HFFc6 (cell line): ENCODE data around the gene KLHL29. TPM values are rescaled to one million over a fixed set of nuclear protein-coding genes. Genes with fewer than 3 reads are reported as not detected.

Experiments
- DNase-seq: peaks from one replicate; pipeline ENCODE4 v3.0.0-alpha.2; 2018
- H3K27ac Mint-ChIP-seq: 2 replicates; pipeline ENCODE4 v1.8.0; 2020; ENCODE audit warnings: mild to moderate bottlenecking, mixed read lengths
- H3K27me3 Mint-ChIP-seq: 2 replicates; pipeline ENCODE4 v1.8.0; 2021; ENCODE audit warnings: mild to moderate bottlenecking, moderate library complexity, mixed read lengths; ENCODE audit not compliant: insufficient read depth
- H3K36me3 Mint-ChIP-seq: 2 replicates; pipeline ENCODE4 v1.8.0; 2021; ENCODE audit warnings: low read depth, mixed read lengths
- H3K4me1 Mint-ChIP-seq: 2 replicates; pipeline ENCODE4 v1.8.0; 2020; ENCODE audit warnings: low read depth, mixed read lengths
- H3K4me3 Mint-ChIP-seq: 2 replicates; pipeline ENCODE4 v1.8.0; 2020; ENCODE audit warnings: mild to moderate bottlenecking, moderate library complexity, mixed read lengths
- H3K9me3 Mint-ChIP-seq: 2 replicates; pipeline ENCODE4 v1.8.0; 2020; ENCODE audit warnings: mild to moderate bottlenecking, mixed read lengths
- CTCF ChIP-seq: fragments of 200-600 bp; sonication (generic); IDR thresholded peaks from 2 replicates; pipeline ENCODE4 v1.5.0; 2021; ENCODE audit warnings: antibody characterized with exemption, mild to moderate bottlenecking
- total RNA-seq, 6 experiments: library from RNA; stranded (reverse); fragmentation: NEBNext Ultra II Directional; extraction: Animal tissue kit (Norgen Biotek cat#: 25700); gene quantifications; 2 replicates in 1 of 6; 3 replicates in 5 of 6; pipeline ENCODE4 v1.2.3, GENCODE V29; 2021

KLHL29 gene
- total RNA-seq, 6 experiments from 2014 or later: 7.4 to 9.7 (median 8.6) TPM

DNA sequence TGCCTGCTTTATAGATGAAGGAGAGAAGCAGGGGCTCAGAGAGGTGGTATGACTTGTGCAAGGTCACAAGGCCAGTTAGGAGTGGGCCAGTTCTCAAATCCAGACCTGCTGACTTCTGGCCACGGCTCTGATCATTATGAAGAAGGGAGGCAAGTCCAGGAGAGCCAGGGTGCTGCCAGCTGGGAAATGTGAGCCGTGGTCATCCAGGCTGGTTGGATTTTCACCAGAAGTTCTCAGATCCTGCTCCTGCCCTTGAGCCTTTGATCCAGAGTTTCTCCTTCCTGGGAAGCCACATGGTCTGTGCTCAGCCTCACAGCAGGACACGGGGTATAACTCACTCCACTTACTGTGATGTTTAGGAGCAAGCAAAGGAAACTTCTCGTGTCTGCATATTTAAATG is 239.9 kb downstream of the KLHL29 start:
- no peak for TF ChIP-seq CTCF
- peaks cover 5% of the 10 kb centered on the region; the same call in 1 of the 2 replicates for H3K27me3 Mint-ChIP-seq

GRCh38 chr2:23625726-23626125 is 240.7 kb downstream of the KLHL29 start:
- Mint-ChIP-seq H3K4me3 (no peak overlapping the region), H3K27me3 (peaks cover 5% of the 10 kb centered on the region; the same call in 1 of the 2 replicates), H3K9me3 (peaks cover 12% of the 10 kb centered on the region), H3K36me3 (peaks cover 15% of the 10 kb centered on the region), H3K27ac (no peak overlapping the region), H3K4me1 (peaks cover 15% of the 10 kb centered on the region)
- TF ChIP-seq CTCF: no peak
- no peak for DNase-seq

More for the DNA sequence above, 239.9 kb downstream of the KLHL29 start:
- peaks cover 12% of the 10 kb centered on the region for H3K9me3 Mint-ChIP-seq
- H3K4me3 Mint-ChIP-seq: no peak overlapping the region
- H3K36me3 Mint-ChIP-seq: peaks cover 15% of the 10 kb centered on the region
- DNase-seq: no peak
- H3K4me1 Mint-ChIP-seq: peaks cover 15% of the 10 kb centered on the region
- H3K27ac Mint-ChIP-seq: no peak overlapping the region

GRCh38 chr2:23626701-23627230 is 241.8 kb downstream of the KLHL29 start:
- peaks cover 15% of the 10 kb centered on the region for H3K36me3 Mint-ChIP-seq
- H3K4me1 Mint-ChIP-seq: peaks cover 15% of the 10 kb centered on the region
- H3K27ac Mint-ChIP-seq: no peak overlapping the region
- H3K9me3 Mint-ChIP-seq: peaks cover 12% of the 10 kb centered on the region
- DNase-seq: no peak
- no peak for TF ChIP-seq CTCF
- peaks cover 5% of the 10 kb centered on the region; the same call in 1 of the 2 replicates for H3K27me3 Mint-ChIP-seq
- no peak overlapping the region for H3K4me3 Mint-ChIP-seq

DNA sequence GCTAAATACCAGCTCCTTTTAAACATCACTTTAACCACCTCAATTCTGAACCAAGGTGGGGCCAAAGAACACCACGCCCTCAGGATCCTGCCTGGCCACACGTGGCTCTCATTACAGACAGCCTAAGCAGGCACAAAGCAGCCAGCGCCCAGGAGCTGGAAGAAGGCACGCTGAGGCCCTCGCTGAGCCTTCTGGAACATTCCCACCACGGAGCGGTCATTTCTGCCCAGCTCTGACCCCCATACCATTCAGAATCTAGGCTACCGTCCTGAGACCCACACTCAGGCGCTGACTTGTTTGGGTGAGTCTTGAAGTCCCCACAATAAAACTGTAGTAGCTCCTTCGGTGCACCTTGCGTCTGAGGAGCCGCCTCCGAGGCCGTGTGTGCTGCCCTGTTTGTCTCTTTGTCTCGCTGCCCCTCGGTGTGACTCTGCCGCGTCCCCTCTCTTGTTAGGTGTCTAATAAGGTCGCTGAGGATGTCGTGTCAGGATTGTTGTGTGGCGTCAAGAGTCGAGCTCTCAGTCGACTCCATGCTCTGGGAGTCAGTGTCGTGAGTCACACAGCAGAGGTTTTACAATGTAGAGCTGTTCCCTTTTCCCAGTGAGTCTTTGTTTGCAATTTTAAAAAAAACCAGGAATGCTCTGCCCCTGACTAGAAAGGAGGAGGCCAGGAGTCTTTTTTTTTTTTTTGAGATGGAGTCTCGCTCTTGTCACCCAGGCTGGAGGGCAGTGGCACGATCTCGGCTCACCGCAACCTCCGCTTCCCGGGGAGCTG is 242.4 kb downstream of the KLHL29 start:
- Mint-ChIP-seq H3K4me1 (peaks cover 15% of the 10 kb centered on the region), H3K36me3 (peaks cover 15% of the 10 kb centered on the region), H3K4me3 (no peak overlapping the region), H3K27ac (no peak overlapping the region), H3K27me3 (peaks cover 5% of the 10 kb centered on the region; the same call in 1 of the 2 replicates), H3K9me3 (peaks cover 12% of the 10 kb centered on the region)
- no peak for DNase-seq
- no peak for TF ChIP-seq CTCF

DNA sequence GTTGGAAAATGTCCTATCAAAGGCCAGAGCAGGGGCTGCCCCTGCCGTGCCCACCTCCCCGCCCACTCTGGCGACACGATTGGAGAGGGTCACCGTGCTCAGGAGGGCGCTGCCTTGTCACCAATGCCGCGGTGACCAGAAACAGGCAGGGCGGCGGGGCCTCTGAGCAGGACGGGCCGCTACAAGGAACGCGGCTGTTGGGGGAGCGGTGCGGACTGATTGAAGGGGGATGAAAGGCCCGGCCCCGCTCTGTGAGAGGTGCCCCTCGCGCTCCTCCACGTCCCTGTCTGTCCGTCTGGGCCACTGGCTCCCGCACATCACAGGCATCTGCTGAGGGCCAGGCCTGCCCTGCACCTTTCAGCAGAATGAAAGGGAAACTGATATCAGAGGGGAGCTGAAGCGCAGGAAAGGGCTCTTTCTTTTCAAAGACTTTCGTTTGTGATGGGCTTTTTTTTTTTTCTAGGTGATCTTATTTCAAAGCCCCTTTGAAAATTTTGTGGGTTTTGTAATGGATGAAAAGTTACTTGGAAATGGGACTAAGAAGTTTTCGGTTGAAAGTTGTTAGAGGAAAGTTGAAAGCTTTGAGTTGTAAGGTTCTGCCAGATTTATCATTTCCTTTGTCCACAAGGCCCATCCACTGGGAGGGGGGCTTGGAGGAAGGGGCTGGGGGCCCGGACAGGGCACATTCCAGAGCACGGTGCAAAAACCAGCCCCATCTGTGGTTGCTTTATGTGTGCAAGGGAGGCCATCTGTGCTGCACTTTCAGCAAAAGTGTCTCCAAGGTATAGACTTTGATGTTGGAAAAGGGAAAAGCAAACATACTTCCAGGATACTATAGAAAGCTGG is 244.2 kb downstream of the KLHL29 start:
- peaks cover 7% of the 10 kb centered on the region for H3K36me3 Mint-ChIP-seq
- TF ChIP-seq CTCF: no peak
- H3K27me3 Mint-ChIP-seq: peaks cover 5% of the 10 kb centered on the region
- H3K4me3 Mint-ChIP-seq: no peak overlapping the region
- peaks cover 5% of the 10 kb centered on the region for H3K9me3 Mint-ChIP-seq
- H3K27ac Mint-ChIP-seq: no peak overlapping the region
- DNase-seq: no peak
- peaks cover 7% of the 10 kb centered on the region for H3K4me1 Mint-ChIP-seq
